ENCODE data around the gene PC. TPM values are rescaled to one million over a fixed set of nuclear protein-coding genes. Genes with fewer than 3 reads are reported as not detected.

Gene PC
- polyA plus RNA-seq, 3 donors, result 4.6 to 7.1 (median 6.0) TPM

GRCh38 chr11:66915046-66915832 lies 42.9 kb downstream of the PC start:
- Histone ChIP-seq H2AFZ (ENCODE audit: insufficient read depth, low read depth, low read length, poor library complexity, severe bottlenecking) (no peak overlapping the region), H4K20me1 (ENCODE audit: insufficient read depth, low read length) (no peaks in the 10 kb centered on the region), H3K4me1 (ENCODE audit: control insufficient read depth in 1 of 2, insufficient read depth in 2 of 2, low read length in 2 of 2) (peaks cover 17 to 18% of the 10 kb centered on the region in 2 donors), H3K36me3 (replicated peaks in 1 of 2; ENCODE audit: control insufficient read depth in 1 of 2, insufficient read depth in 2 of 2, low read length in 2 of 2) (no peaks in the 10 kb centered on the region), H3K4me3 (replicated peaks in 1 of 3; ENCODE audit: low read depth in 2 of 3, low read length in 3 of 3) (no peak overlapping the region), H3K27me3 (ENCODE audit: control insufficient read depth in 2 of 2, insufficient read depth in 2 of 2, low read length in 2 of 2) (no peaks in the 10 kb centered on the region), H3K9ac (ENCODE audit: insufficient read depth, low read length, poor library complexity, severe bottlenecking) (no peak overlapping the region), H3K79me2 (ENCODE audit: insufficient read depth, low read length) (no peaks in the 10 kb centered on the region), H3K27ac (ENCODE audit: low read depth in 1 of 2, low read length in 2 of 2) (no peak overlapping the region), H3K4me2 (replicated peaks; ENCODE audit: extremely low read depth, low read length, poor library complexity, severe bottlenecking) (no peak overlapping the region), H3K9me3 (replicated peaks in 1 of 2; ENCODE audit: control insufficient read depth in 1 of 2, insufficient read depth in 1 of 2, low read length in 2 of 2) (no peaks in the 10 kb centered on the region)
- TF ChIP-seq CTCF (IDR thresholded peaks at IDR 0.05), result no peak
- peaks cover 11% of the 10 kb centered on the region for H3K4me1 Mint-ChIP-seq
- H3K27me3 Mint-ChIP-seq (ENCODE audit: low read depth in 3 of 3), result peaks cover 0 to 7% (median 0%) of the 10 kb centered on the region in 3 donors
- H3K27ac Mint-ChIP-seq, result no peak overlapping the region
- WGBS (ENCODE audit: insufficient coverage), result 94% methylated on average over 11 of the region's 14 CpGs
- no peak overlapping the region for H3K4me3 Mint-ChIP-seq
- H3K36me3 Mint-ChIP-seq, result no peaks in the 10 kb centered on the region
- DNase-seq, result no peak
- intact Hi-C loops (cut with micrococcal nuclease), result no loop called here
- no peaks in the 10 kb centered on the region for H3K9me3 Mint-ChIP-seq

- Histone ChIP-seq H3K27ac (ENCODE audit: low read depth in 1 of 2, low read length in 2 of 2) (no peak overlapping the region), H3K4me3 (replicated peaks in 1 of 3; ENCODE audit: low read depth in 2 of 3, low read length in 3 of 3) (no peak overlapping the region), H2AFZ (ENCODE audit: insufficient read depth, low read depth, low read length, poor library complexity, severe bottlenecking) (no peak overlapping the region), H3K79me2 (ENCODE audit: insufficient read depth, low read length) (no peaks in the 10 kb centered on the region), H3K9ac (ENCODE audit: insufficient read depth, low read length, poor library complexity, severe bottlenecking) (no peak overlapping the region), H3K27me3 (ENCODE audit: control insufficient read depth in 2 of 2, insufficient read depth in 2 of 2, low read length in 2 of 2) (no peaks in the 10 kb centered on the region), H3K9me3 (replicated peaks in 1 of 2; ENCODE audit: control insufficient read depth in 1 of 2, insufficient read depth in 1 of 2, low read length in 2 of 2) (no peaks in the 10 kb centered on the region), H3K4me1 (ENCODE audit: control insufficient read depth in 1 of 2, insufficient read depth in 2 of 2, low read length in 2 of 2) (peaks cover 13% of the 10 kb centered on the region in 2 donors), H3K36me3 (replicated peaks in 1 of 2; ENCODE audit: control insufficient read depth in 1 of 2, insufficient read depth in 2 of 2, low read length in 2 of 2) (no peaks in the 10 kb centered on the region), H4K20me1 (ENCODE audit: insufficient read depth, low read length) (no peaks in the 10 kb centered on the region), H3K4me2 (replicated peaks; ENCODE audit: extremely low read depth, low read length, poor library complexity, severe bottlenecking) (no peak overlapping the region)
- H3K27me3 Mint-ChIP-seq (ENCODE audit: low read depth in 3 of 3), result peaks cover 0 to 6% (median 0%) of the 10 kb centered on the region in 3 donors
- H3K4me3 Mint-ChIP-seq, result no peak overlapping the region
- no peaks in the 10 kb centered on the region for H3K36me3 Mint-ChIP-seq
- DNase-seq, result no peak
- peaks cover 7% of the 10 kb centered on the region for H3K4me1 Mint-ChIP-seq
- no peaks in the 10 kb centered on the region for H3K9me3 Mint-ChIP-seq
- TF ChIP-seq CTCF (IDR thresholded peaks at IDR 0.05), result no peak
- H3K27ac Mint-ChIP-seq, result no peak overlapping the region
- 100% methylated on average over 2 of the region's 5 CpGs for WGBS (ENCODE audit: insufficient coverage)
- intact Hi-C loops (cut with micrococcal nuclease), result no loop called here
These were observed 43.7 kb downstream of the PC start for GRCh38 chr11:66914505-66914904.
